Osteocyte (in vitro differentiated cells): ENCODE results near the gene SELENOM. TPM values are rescaled to one million over a fixed set of nuclear protein-coding genes. Genes with fewer than 3 reads are reported as not detected.
"Not testable (repeated sequence)": the region's sequence is repeated elsewhere in the genome, so short reads cannot be mapped to it uniquely, and the experiment has no call there.

Experiments
- DNase-seq: peaks from one replicate; pipeline ENCODE4 v3.0.0; 2021; ENCODE audit warnings: mixed read lengths; ENCODE audit not compliant: unreplicated experiment; ENCODE audit errors: extremely low spot score
- H3K27ac Mint-ChIP-seq: one replicate; pipeline ENCODE4 v1.8.0; 2021; ENCODE audit warnings: mild to moderate bottlenecking, mixed read lengths; ENCODE audit not compliant: unreplicated experiment
- H3K27me3 Mint-ChIP-seq: one replicate; pipeline ENCODE4 v1.8.0; 2021; ENCODE audit warnings: mixed read lengths; ENCODE audit not compliant: unreplicated experiment
- H3K36me3 Mint-ChIP-seq: one replicate; pipeline ENCODE4 v1.8.0; 2021; ENCODE audit warnings: mixed read lengths; ENCODE audit not compliant: unreplicated experiment
- H3K4me1 Mint-ChIP-seq: one replicate; pipeline ENCODE4 v1.8.0; 2021; ENCODE audit warnings: mixed read lengths; ENCODE audit not compliant: unreplicated experiment
- H3K4me3 Mint-ChIP-seq: one replicate; pipeline ENCODE4 v1.8.0; 2021; ENCODE audit warnings: mild to moderate bottlenecking, moderate library complexity, mixed read lengths; ENCODE audit not compliant: unreplicated experiment
- H3K9me3 Mint-ChIP-seq: one replicate; pipeline ENCODE4 v1.8.0; 2021; ENCODE audit warnings: mixed read lengths; ENCODE audit not compliant: unreplicated experiment
- total RNA-seq: library from RNA; stranded (reverse); gene quantifications from 2 replicates; pipeline ENCODE4 v1.2.1, GENCODE V29; 2021
- TF ChIP-seq, protein P1 (sequence below): fragments of 200-600 bp; sonication (generic); IDR thresholded peaks from 2 replicates; pipeline ENCODE4 v1.5.0; 2021; ENCODE audit warnings: antibody characterized with exemption, mild to moderate bottlenecking, moderate library complexity

Gene SELENOM
- total RNA-seq, 1 donor from 2014 or later, result 186 TPM

- H3K9me3 Mint-ChIP-seq, result no peaks in the 10 kb centered on the region
- H3K36me3 Mint-ChIP-seq, result no peaks in the 10 kb centered on the region
- peaks cover 40% of the 10 kb centered on the region for H3K4me1 Mint-ChIP-seq
- H3K27me3 Mint-ChIP-seq, result no peaks in the 10 kb centered on the region
- H3K4me3 Mint-ChIP-seq, result peak overlapping the region; percentile 89
- no peak for DNase-seq
- H3K27ac Mint-ChIP-seq, result peak overlapping the region; percentile 95
- TF ChIP-seq, protein P1, sequence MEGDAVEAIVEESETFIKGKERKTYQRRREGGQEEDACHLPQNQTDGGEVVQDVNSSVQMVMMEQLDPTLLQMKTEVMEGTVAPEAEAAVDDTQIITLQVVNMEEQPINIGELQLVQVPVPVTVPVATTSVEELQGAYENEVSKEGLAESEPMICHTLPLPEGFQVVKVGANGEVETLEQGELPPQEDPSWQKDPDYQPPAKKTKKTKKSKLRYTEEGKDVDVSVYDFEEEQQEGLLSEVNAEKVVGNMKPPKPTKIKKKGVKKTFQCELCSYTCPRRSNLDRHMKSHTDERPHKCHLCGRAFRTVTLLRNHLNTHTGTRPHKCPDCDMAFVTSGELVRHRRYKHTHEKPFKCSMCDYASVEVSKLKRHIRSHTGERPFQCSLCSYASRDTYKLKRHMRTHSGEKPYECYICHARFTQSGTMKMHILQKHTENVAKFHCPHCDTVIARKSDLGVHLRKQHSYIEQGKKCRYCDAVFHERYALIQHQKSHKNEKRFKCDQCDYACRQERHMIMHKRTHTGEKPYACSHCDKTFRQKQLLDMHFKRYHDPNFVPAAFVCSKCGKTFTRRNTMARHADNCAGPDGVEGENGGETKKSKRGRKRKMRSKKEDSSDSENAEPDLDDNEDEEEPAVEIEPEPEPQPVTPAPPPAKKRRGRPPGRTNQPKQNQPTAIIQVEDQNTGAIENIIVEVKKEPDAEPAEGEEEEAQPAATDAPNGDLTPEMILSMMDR, result no peak
These were observed 25.3 kb downstream of the SELENOM start for GRCh38 chr22:31081963-31082605.

- peak; percentile 96 for DNase-seq
- H3K9me3 Mint-ChIP-seq, result no peaks in the 10 kb centered on the region
- no peaks in the 10 kb centered on the region for H3K27me3 Mint-ChIP-seq
- peak within 1 kb of the TSS; percentile 89 for H3K4me3 Mint-ChIP-seq
- peaks cover 40% of the 10 kb centered on the region for H3K4me1 Mint-ChIP-seq
- H3K36me3 Mint-ChIP-seq, result no peaks in the 10 kb centered on the region
- peak within 1 kb of the TSS; percentile 95 for H3K27ac Mint-ChIP-seq
- TF ChIP-seq, protein P1, result no peak
These were observed 26.3 kb downstream of the SELENOM start, which contains the start of gene SMTN for GRCh38 chr22:31080848-31081649. Gene SMTN, plus strand, starts transcription at chr22:31081318. Its CDS starts 1,941 bp downstream, at chr22:31083259.

DNA sequence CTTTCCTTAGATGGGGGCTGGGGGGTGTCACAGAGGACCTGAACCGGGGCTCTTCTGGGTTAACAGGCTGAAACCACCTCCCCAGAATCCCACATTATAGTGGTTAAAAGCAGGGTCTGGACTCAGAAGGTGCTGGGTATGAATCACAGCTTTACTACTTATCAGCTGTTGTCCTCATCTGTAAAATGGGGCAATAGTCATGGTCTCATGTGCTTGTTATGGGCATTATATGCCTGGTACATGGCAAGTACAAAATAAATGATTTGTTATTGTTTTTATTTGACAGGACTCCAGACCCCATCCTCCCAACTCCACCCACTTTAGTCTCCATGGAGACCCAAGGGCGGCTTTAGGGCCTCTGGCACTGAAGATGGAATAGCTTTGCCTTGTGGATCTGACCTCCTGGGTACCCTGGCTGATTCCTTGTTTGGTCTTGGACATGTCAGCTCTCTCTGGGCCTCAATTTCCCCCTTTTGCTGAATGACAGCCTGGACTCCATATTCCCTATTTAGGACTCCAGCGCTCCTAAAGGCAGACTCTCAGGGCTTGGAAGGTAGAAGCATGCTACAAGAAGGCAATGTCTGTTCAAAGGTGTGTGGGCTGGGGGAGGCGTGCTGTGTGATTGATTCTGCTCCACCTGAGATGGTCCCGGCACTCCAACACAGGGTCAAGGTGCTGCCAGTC, 27.1 kb downstream of the SELENOM start:
- no peaks in the 10 kb centered on the region for H3K36me3 Mint-ChIP-seq
- peaks cover 37% of the 10 kb centered on the region for H3K4me1 Mint-ChIP-seq
- no peaks in the 10 kb centered on the region for H3K9me3 Mint-ChIP-seq
- no peak for DNase-seq
- no peaks in the 10 kb centered on the region for H3K27me3 Mint-ChIP-seq
- TF ChIP-seq, protein P1, result no peak
- H3K27ac Mint-ChIP-seq, result peak overlapping the region; percentile 95
- peak overlapping the region; percentile 89 for H3K4me3 Mint-ChIP-seq

DNA sequence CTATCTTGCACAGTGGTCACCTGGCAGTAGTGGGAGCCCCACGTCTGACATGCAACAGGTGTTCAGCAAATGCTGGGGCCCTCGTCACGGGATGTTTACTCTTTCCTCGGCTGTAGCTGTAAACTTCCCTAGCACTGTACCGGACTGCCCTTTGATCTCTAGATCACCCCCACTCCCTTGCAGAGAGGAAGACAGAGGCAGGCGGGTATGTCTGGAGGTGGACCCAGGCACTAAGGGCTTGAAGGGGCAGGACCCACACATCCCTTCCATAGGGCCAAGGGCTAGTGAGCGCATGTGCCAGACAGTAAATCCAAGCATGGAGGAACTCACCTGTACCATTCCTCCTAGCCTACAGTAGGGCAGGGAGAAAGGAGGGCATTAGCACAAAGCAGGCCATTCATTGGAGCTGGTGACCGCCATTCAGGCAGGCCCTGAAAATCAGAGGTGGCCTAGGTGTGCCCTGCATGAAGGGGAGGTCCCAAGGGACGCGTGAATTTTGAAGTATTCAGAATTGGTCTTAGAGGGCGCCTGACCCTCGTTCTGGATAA, 28.2 kb downstream of the SELENOM start:
- H3K4me1 Mint-ChIP-seq, result peaks cover 33% of the 10 kb centered on the region
- no peaks in the 10 kb centered on the region for H3K9me3 Mint-ChIP-seq
- TF ChIP-seq, protein P1, result no peak
- H3K27me3 Mint-ChIP-seq, result no peaks in the 10 kb centered on the region
- no peaks in the 10 kb centered on the region for H3K36me3 Mint-ChIP-seq
- H3K4me3 Mint-ChIP-seq, result no peak overlapping the region
- DNase-seq, result no peak
- no peak overlapping the region for H3K27ac Mint-ChIP-seq

- DNase-seq, H3K36me3 Mint-ChIP-seq, H3K9me3 Mint-ChIP-seq, H3K27me3 Mint-ChIP-seq, H3K4me3 Mint-ChIP-seq, H3K27ac Mint-ChIP-seq: not testable (repeated sequence)
- peaks cover 25% of the 10 kb centered on the region for H3K4me1 Mint-ChIP-seq
These were observed 29.0 kb downstream of the SELENOM start for GRCh38 chr22:31078389-31078788.
